ENCODE data around the gene MRGPRE. TPM values are rescaled to one million over a fixed set of nuclear protein-coding genes. Genes with fewer than 3 reads are reported as not detected.
A peak's percentile ranks its signal among the peaks of the same experiment; 100 is the strongest.

The MRGPRE gene
- total and polyA plus RNA-seq, 9 donors: not detected

DNA sequence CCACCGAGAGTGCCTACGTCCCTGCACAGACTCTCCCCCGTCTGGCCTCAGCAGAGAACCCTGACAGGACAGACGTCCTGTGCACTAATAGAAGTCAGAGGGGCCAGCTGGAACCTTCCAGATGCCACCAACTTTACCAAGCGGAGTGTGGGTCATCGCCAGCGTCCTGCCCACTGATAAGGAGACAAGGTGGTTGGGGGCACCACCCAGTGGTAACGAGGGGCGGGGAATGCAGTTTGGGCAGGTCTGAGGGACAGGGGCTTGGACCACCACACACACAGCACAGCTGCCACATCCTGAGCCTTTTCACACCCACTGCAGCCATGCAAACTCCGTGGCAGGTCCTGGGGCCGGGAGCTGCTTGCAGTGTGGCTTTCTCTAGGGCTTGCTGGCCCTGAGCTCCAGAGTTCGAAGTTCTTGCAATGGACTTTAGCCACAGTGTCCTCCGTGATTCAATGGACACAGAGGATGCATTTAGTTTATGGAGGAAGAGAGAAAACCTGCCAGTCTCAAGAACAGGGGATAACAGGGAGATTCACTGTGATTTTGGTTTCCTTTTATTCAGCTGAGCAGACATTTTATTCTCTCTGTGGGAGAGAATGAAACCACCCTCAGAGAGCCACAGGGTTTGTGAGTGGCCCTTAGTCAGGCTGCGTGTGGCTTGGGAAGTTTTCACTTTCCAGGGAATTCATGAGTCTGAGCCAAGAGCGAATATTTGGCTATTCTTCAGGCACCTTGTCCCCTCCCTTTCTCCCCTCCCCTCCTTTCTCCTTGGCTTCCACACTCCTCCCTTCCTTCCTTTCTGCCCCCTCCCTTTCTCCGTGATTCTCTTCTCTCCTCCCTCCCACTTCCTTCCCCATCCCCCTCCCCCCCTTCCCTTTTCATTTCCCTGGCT is 26.7 kb downstream of the MRGPRE start:
- Histone ChIP-seq H3K4me3 (no peak overlapping the region), H3K36me3 (no peaks in the 10 kb centered on the region), H3K9me3 (no peaks in the 10 kb centered on the region), H3K27me3 (no peaks in the 10 kb centered on the region), H3K4me1 (ENCODE audit: insufficient read depth) (no peaks in the 10 kb centered on the region), H3K27ac (no peak overlapping the region)
- WGBS, 3 donors: 32 to 47% (median 41%) methylated on average over 16 of the region's 16 CpGs
- intact Hi-C loops (cut with DNase I): no loop called here
- DNase-seq: no peak
- TF ChIP-seq, protein P1, sequence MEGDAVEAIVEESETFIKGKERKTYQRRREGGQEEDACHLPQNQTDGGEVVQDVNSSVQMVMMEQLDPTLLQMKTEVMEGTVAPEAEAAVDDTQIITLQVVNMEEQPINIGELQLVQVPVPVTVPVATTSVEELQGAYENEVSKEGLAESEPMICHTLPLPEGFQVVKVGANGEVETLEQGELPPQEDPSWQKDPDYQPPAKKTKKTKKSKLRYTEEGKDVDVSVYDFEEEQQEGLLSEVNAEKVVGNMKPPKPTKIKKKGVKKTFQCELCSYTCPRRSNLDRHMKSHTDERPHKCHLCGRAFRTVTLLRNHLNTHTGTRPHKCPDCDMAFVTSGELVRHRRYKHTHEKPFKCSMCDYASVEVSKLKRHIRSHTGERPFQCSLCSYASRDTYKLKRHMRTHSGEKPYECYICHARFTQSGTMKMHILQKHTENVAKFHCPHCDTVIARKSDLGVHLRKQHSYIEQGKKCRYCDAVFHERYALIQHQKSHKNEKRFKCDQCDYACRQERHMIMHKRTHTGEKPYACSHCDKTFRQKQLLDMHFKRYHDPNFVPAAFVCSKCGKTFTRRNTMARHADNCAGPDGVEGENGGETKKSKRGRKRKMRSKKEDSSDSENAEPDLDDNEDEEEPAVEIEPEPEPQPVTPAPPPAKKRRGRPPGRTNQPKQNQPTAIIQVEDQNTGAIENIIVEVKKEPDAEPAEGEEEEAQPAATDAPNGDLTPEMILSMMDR (IDR thresholded peaks at IDR 0.05): no peak
- TF ChIP-seq EP300 (IDR thresholded peaks at IDR 0.05): no peak
- no peak for TF ChIP-seq POLR2A (IDR thresholded peaks at IDR 0.05)

DNA sequence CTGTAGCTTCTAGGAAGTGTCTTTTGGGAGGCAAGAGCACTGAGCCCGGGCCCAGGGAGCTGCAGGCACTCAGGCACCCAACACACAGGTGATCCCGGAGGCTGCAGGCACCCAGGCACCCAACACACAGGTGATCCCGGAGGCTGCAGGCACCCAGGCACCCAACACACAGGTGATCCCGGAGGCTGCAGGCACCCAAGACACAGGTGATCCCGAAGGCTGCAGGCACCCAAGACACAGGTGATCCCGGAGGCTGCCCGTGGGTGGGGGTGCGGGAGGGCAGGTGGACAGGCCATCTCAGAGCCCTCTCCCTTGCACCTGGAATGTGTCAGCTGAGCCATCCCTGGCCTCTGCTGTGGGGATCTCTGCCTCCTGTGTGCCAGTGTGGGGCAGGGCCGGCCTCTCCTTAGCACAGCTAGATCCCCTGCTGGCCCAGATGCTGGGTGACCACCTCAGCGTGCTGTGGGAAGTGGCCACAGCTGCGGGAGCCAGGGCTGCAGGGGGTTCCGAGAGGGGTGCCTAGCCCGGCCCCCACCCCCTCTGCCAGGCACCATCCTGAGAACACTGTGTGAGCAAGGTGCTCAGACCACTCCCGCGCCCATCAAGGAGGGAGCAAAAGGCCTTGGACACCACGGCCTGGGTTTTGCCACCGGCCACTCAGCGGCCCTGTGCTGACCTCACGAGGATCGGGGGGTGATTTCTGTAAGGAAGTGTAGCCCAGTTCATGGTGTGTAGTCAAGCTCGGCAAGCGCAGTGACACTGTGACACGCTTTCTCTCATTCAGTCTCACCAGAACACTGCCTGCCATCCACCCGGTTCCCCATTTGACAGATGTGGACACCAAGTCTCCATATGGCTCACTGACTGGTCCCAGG is 27.8 kb downstream of the MRGPRE start:
- no peaks in the 10 kb centered on the region for H3K27me3 ChIP-seq
- no peak for TF ChIP-seq EP300 (IDR thresholded peaks at IDR 0.05)
- TF ChIP-seq, protein P1 (IDR thresholded peaks at IDR 0.05): no peak
- TF ChIP-seq POLR2A (IDR thresholded peaks at IDR 0.05): no peak
- no peaks in the 10 kb centered on the region for H3K9me3 ChIP-seq
- H3K36me3 ChIP-seq: no peaks in the 10 kb centered on the region
- no peaks in the 10 kb centered on the region for H3K4me1 ChIP-seq (ENCODE audit: insufficient read depth)
- WGBS, 3 donors: 82 to 88% (median 83%) methylated on average over 21 to 24 of the region's 24 CpGs
- H3K4me3 ChIP-seq: no peak overlapping the region
- DNase-seq: peak in 2 of 5 donors; percentile 4 to 32
- intact Hi-C loops (cut with DNase I): no loop called here
- H3K27ac ChIP-seq: no peak overlapping the region

DNA sequence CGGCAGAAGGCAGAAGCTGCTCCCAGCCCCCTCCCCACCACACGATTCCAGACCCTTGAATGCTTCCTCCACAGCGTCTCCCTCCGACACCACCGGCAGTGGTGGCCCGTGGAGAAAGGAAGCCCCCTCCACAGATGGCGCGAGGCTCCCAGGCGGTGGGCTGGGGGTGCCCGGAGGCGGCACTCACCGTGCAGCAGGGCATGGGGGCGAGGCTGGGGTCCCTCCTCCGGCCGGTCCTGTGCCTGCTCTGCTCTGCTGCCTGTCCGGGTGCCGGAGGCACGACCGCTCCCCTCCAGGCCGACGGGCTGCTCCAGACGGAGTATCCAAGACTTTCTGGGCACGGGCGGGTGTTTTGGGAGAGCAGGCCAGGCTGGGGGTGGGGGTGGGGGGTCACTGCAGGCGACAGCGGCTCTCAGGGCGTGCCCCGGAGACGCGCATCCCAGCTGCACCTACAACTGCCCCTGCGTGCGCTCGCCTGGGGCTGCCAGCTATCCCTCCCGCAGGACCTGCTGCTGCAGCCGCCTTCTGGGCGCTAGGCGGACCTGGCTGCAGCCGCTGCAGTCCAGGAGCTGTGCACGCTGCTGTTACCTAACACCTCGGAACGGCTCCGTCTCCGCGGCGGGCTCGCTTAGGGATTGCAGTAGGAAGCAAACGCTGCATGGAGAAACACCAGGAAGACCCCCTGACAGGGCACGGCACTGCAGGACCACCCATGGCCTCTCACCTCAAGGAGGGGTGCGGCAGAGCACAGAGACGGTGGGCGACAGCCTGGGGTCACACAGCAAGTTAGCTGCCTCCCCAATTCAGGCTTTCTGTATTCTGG is 28.8 kb downstream of the MRGPRE start:
- peak in 2 of 5 donors; percentile 7 to 27 for DNase-seq
- H3K27ac ChIP-seq: no peak overlapping the region

More for the DNA sequence above, 28.8 kb downstream of the MRGPRE start:
- no peaks in the 10 kb centered on the region for H3K27me3 ChIP-seq
- WGBS, 3 donors: 2 to 3% (median 2%) methylated on average over 40 to 51 of the region's 51 CpGs
- TF ChIP-seq, protein P1 (IDR thresholded peaks at IDR 0.05): no peak
- TF ChIP-seq POLR2A (IDR thresholded peaks at IDR 0.05) (no peak), EP300 (IDR thresholded peaks at IDR 0.05) (no peak)
- no peaks in the 10 kb centered on the region for H3K36me3 ChIP-seq
- intact Hi-C loops (cut with DNase I): no loop called here
- H3K4me1 ChIP-seq (ENCODE audit: insufficient read depth): no peaks in the 10 kb centered on the region
- H3K4me3 ChIP-seq: no peak overlapping the region
- H3K9me3 ChIP-seq: no peaks in the 10 kb centered on the region
